Activated CD4-positive, alpha-beta memory T cell treated with anti-CD3 and anti-CD28 coated beads, Interleukin-2, amount 10 ng/mL, durations not matched to agents 7 days and 5 days (primary cell): ENCODE data around the gene MAGEB17. TPM values are rescaled to one million over a fixed set of nuclear protein-coding genes. Genes with fewer than 3 reads are reported as not detected.
A peak's percentile ranks its signal among the peaks of the same experiment; 100 is the strongest.

Experiments used
- CTCF ChIA-PET: fragments of 350-600 bp; sonication (Branson Sonifier 250); formaldehyde crosslinking; loops from one replicate; lab custom pipeline; 2021; ENCODE audit warnings: antibody characterized with exemption, inconsistent platforms; lab: Charles Lee
- POLR2A ChIA-PET: fragments of 350-600 bp; sonication (Branson Sonifier 250); formaldehyde crosslinking; loops from one replicate; lab custom pipeline; 2021; ENCODE audit warnings: antibody characterized with exemption; lab: Charles Lee
- DNase-seq: peaks from one replicate; pipeline ENCODE4 v3.0.0-alpha.2; 2020
- H3K27ac Mint-ChIP-seq: one replicate; pipeline ENCODE4 v1.8.0; 2021; ENCODE audit warnings: mild to moderate bottlenecking, mixed read lengths
- H3K27me3 Mint-ChIP-seq: one replicate; pipeline ENCODE4 v1.8.0; 2021; ENCODE audit warnings: mixed read lengths
- H3K36me3 Mint-ChIP-seq: one replicate; pipeline ENCODE4 v1.8.0; 2021; ENCODE audit warnings: low read depth, mixed read lengths
- H3K4me1 Mint-ChIP-seq: one replicate; pipeline ENCODE4 v1.8.0; 2021; ENCODE audit warnings: mixed read lengths
- H3K4me3 Mint-ChIP-seq: one replicate; pipeline ENCODE4 v1.8.0; 2021; ENCODE audit warnings: mild to moderate bottlenecking, mixed read lengths
- H3K9me3 Mint-ChIP-seq: one replicate; pipeline ENCODE4 v1.8.0; 2021; ENCODE audit warnings: mixed read lengths
- total RNA-seq, 2 experiments: library from RNA; stranded (reverse); gene quantifications; one replicate each; pipeline ENCODE4 v1.2.3, GENCODE V29; 2021

Gene MAGEB17, protein sequence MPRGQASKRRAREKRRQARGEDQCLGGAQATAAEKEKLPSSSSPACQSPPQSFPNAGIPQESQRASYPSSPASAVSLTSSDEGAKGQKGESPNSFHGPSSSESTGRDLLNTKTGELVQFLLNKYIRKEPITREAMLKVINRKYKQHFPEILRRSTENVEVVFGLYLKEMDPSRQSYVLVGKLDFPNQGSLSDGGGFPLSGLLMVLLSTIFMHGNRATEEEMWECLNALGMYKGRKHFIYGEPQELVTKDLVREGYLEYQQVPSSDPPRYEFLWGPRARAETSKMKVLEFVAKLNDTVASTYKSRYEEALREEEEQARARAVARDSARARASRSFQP
- total RNA-seq, result not detected

DNA sequence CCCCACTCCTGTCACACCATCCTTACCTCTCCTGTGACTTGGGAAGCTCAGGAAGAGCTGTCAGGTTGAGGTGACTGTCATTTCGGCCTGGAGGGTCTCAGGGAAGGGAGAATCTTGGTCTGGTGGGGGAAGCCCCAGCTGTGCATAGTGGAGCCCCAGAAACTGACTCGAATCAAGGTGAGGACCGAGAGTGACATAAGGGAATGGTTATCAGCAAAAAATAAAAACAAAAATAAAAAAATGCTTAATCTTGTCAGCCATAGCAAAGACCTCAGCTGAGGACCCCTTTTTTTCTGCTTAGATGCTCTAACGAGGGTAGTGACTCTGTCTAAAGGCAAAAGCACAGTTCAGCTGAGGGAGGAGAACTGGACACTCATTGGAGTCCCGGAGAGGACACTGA lies at the start of gene MAGEB17:
Gene MAGEB17, plus strand, starts transcription at position 301 of the 400 bp plus-strand sequence. CDS start 2,902 bp downstream, outside the sequence.
- Mint-ChIP-seq H3K36me3 (no peaks in the 10 kb centered on the region), H3K27me3 (no peaks in the 10 kb centered on the region), H3K4me1 (no peaks in the 10 kb centered on the region), H3K4me3 (no peak within 1 kb of the TSS), H3K27ac (no peak within 1 kb of the TSS), H3K9me3 (no peaks in the 10 kb centered on the region)
- DNase-seq, result no peak
- POLR2A ChIA-PET, result no interaction called here
- CTCF ChIA-PET, result no interaction called here

DNA sequence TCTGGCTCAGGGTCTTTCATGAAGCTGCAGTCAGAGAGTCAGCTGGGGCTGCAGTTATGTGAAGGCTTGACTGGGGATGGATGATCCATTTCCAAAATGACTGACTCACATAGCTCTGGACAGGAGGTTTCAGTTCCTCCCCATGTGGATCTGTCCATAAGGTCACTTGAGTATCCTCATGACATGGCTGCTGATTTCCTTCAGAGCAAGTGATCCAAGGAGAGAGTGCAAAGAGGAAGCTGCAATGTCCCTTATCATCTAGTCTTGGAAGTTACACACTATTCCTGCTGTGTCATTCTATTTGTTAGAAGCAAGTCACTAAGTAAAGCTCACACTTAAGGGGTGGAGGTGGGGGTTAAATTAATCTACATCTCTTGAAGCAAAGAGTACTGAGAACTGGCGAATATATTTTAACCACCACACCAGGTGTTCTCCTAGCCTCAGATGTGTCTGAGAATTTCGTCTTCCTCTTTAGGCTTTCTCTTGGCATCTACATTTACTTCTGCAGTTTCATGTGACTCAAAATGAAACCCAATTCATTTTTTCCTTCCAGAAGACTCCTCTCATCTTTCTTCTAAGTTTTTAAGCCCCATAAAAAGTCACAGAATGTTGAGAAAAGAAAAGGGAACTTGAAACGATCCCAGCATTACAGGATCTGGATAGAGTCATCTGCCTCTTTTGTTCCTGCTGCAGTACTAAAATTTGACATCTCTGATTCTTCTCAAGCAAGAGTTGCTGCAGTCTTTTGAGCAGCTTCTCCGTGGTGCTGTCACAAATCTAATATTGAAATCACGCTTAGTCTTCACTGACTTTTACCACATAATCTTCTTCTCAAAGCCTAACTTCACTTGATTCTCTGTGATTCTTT lies 47.7 kb upstream of the MAGEB17 start:
- H3K4me1 Mint-ChIP-seq, result peaks cover 17% of the 10 kb centered on the region
- DNase-seq, result no peak
- no peak overlapping the region for H3K4me3 Mint-ChIP-seq
- no peaks in the 10 kb centered on the region for H3K36me3 Mint-ChIP-seq
- no peaks in the 10 kb centered on the region for H3K9me3 Mint-ChIP-seq
- H3K27ac Mint-ChIP-seq, result no peak overlapping the region
- ChIA-PET CTCF (no interaction called here), POLR2A (no interaction called here)
- peaks cover 21% of the 10 kb centered on the region for H3K27me3 Mint-ChIP-seq

DNA sequence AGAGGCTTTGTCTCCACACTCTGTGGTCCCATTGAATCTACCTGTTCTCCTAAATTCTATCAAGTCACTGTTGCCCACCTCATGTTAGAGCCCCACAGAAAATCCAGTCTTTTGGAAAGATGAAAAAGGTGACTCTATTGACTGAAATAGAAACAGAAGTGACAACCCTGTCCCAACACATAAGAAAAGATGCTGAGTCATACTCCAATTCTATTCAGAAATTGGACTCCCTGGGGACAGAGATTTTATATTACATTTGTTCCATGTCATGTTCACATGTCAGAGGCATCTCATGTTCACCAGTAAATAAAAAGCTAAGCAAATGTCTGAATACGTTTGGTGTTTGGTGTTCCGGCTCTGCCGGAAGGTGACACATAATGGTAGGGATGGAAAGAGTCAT lies 46.9 kb upstream of the MAGEB17 start:
- Mint-ChIP-seq H3K36me3 (no peaks in the 10 kb centered on the region), H3K27ac (no peak overlapping the region), H3K27me3 (peaks cover 18% of the 10 kb centered on the region), H3K9me3 (no peaks in the 10 kb centered on the region), H3K4me1 (peaks cover 17% of the 10 kb centered on the region), H3K4me3 (no peak overlapping the region)
- POLR2A ChIA-PET, result no interaction called here
- DNase-seq, result no peak
- CTCF ChIA-PET, result interaction anchor here (1.0 kb wide), 1 partner anchor 17 kb away, joined by 5 read pairs; no protein-coding TSS in a partner anchor

DNA sequence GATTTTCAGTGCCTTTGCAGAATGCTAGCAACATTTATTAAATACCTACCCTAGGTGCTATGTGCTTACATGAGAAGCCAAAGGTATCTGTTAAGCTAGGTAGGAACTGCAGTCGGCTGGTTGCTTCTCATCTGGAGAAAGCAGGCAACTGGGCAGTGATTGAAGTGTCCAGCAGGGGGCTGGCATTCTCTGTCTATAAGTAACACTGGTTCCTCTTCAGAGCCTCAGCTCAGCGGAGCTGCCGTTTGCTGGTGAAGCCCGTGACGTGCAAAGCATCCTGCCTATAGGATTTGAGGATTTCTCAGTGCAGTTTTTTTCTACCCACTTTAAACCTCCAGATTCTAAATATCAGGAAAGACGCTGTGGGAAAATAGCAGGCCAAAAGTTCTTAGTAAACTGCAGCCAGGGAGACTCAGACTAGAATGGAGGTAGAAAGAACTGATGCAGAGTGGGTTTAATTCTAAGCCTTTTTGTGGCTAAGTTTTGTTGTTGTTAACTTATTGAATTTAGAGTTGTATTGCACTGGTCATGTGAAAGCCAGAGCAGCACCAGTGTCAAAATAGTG lies 44.0 kb upstream of the MAGEB17 start, which contains the start of gene GRPR:
Gene GRPR, plus strand, starts transcription at position 344 of the 565 bp plus-strand sequence. CDS start 389 bp downstream, outside the sequence.
- Mint-ChIP-seq H3K27ac (no peak within 1 kb of the TSS), H3K9me3 (no peaks in the 10 kb centered on the region), H3K36me3 (no peaks in the 10 kb centered on the region), H3K4me3 (no peak within 1 kb of the TSS), H3K27me3 (peaks cover 19% of the 10 kb centered on the region), H3K4me1 (peaks cover 17% of the 10 kb centered on the region)
- CTCF ChIA-PET, result no interaction called here
- peak; percentile 50 for DNase-seq
- POLR2A ChIA-PET, result no interaction called here

DNA sequence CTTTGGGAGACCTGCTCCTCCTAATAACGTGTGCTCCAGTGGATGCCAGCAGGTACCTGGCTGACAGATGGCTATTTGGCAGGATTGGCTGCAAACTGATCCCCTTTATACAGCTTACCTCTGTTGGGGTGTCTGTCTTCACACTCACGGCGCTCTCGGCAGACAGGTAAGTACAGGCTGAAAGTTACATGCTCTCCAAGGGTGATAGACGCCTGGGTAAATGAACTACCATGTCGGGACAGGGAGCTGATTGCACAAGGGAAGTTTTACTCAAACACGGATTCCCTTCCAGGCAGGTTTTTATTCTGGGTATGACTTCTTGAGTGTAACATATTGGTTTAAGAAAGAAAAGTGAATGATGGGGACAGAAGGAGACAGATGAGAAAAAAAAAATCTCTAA lies 43.1 kb upstream of the MAGEB17 start:
- ChIA-PET POLR2A (no interaction called here), CTCF (interaction anchor here (0.6 kb wide), 1 partner anchor 302 kb away, joined by 3 read pairs; no protein-coding TSS in a partner anchor)
- H3K27ac Mint-ChIP-seq, result no peak overlapping the region
- H3K9me3 Mint-ChIP-seq, result no peaks in the 10 kb centered on the region
- H3K27me3 Mint-ChIP-seq, result peaks cover 23% of the 10 kb centered on the region
- H3K36me3 Mint-ChIP-seq, result no peaks in the 10 kb centered on the region
- DNase-seq, result no peak
- H3K4me1 Mint-ChIP-seq, result peaks cover 15% of the 10 kb centered on the region
- no peak overlapping the region for H3K4me3 Mint-ChIP-seq

DNA sequence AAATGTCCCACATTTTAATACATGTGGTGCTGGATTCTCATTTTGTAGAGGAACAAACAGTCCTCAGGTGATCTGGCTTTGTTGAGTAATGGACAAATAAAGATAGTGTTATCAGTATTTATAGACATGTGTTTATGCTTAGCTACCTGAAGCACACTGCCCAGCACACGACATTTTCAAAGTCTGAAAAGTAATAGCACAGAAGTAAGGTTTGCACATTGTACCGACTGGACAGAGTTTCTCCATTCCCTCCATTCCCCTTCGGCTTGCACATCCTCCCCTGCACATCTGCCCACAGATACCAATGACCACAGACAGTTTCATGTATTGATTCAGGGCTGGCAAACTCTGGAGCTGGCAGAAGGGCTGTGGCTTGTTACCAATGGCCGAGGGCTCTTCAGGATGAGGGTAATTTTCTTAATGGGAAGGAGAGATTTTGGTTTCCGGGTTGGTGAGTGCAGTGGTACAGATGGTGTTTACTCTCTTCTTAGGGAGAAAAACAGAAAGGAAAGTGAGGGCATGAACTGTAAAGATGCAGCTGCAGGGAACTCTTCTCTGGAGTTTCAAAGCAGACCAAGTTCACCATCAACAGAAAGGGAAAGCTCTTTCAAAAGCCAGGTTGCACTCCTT lies 41.6 kb upstream of the MAGEB17 start:
- Mint-ChIP-seq H3K4me1 (peaks cover 1% of the 10 kb centered on the region), H3K27me3 (peaks cover 23% of the 10 kb centered on the region), H3K27ac (no peak overlapping the region), H3K36me3 (no peaks in the 10 kb centered on the region), H3K4me3 (no peak overlapping the region), H3K9me3 (no peaks in the 10 kb centered on the region)
- no peak for DNase-seq
- ChIA-PET POLR2A (no interaction called here), CTCF (no interaction called here)

DNA sequence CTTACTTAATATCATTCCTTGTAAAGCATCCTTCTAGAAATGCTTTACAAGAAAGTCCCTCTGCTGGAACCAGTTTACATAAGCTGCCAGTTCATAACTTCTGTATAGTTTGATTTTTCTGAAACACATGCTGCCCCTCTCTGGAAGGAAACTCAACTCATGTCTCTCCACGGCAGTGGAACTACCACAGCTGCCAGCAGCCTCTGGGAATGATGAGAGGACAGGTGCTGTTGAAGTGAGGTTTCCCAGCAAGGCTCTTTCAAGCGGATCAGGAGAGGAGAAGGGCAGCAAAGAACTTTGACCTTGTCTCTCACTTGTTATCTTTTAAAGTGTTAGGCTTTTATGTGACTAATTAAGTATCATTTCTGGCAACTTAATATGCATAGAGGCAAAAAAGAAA lies 36.6 kb upstream of the MAGEB17 start:
- ChIA-PET POLR2A (no interaction called here), CTCF (no interaction called here)
- H3K27me3 Mint-ChIP-seq, result peaks cover 16% of the 10 kb centered on the region
- H3K4me1 Mint-ChIP-seq, result no peaks in the 10 kb centered on the region
- no peak overlapping the region for H3K27ac Mint-ChIP-seq
- H3K36me3 Mint-ChIP-seq, result no peaks in the 10 kb centered on the region
- H3K4me3 Mint-ChIP-seq, result no peak overlapping the region
- no peak for DNase-seq
- no peaks in the 10 kb centered on the region for H3K9me3 Mint-ChIP-seq

DNA sequence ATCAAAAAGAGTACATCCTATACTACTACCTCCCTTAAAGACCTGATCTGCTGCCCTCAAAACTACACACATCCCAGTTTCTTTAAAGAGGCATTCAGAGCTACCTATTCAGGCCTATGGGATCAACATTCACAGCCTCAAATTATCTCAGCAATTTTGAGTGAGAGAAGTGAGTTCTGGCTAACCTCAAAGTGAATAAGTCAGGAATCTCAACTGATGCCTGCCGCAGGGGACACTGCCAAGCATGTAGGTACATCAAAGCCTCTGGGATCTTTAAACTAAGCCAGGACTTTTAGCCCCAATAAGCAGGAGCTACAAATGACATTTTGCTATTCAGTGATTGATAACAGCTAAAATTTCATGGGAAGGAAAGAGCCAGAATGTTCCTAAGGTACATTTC lies 32.3 kb upstream of the MAGEB17 start:
- H3K27me3 Mint-ChIP-seq, result peaks cover 9% of the 10 kb centered on the region
- CTCF ChIA-PET, result no interaction called here
- no peak overlapping the region for H3K4me3 Mint-ChIP-seq
- no peaks in the 10 kb centered on the region for H3K9me3 Mint-ChIP-seq
- no peak for DNase-seq
- H3K36me3 Mint-ChIP-seq, result no peaks in the 10 kb centered on the region
- POLR2A ChIA-PET, result no interaction called here
- H3K27ac Mint-ChIP-seq, result no peak overlapping the region
- H3K4me1 Mint-ChIP-seq, result no peaks in the 10 kb centered on the region

DNA sequence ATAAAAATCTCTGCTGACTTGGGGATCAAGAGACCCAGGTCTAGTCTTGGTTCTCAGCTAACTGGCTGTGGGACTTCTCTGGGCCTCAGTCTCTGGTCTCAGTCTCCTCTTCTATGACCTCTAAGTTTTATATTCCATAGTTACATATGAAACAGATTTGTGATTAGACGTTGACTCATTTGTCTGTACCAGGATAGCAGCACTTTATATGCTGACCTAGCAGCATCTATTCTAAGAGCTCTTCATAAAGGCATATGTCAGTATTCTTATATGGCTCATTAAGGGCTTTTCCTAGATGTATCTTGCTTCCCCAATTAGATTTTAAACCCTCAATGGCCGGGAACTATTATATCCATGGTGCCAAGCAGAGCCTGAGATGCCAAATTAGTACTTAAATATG lies 31.2 kb upstream of the MAGEB17 start:
- no peak overlapping the region for H3K27ac Mint-ChIP-seq
- no peaks in the 10 kb centered on the region for H3K9me3 Mint-ChIP-seq
- POLR2A ChIA-PET, result no interaction called here
- H3K36me3 Mint-ChIP-seq, result no peaks in the 10 kb centered on the region
- peaks cover 8% of the 10 kb centered on the region for H3K27me3 Mint-ChIP-seq
- DNase-seq, result no peak
- CTCF ChIA-PET, result no interaction called here
- H3K4me3 Mint-ChIP-seq, result no peak overlapping the region
- no peaks in the 10 kb centered on the region for H3K4me1 Mint-ChIP-seq

DNA sequence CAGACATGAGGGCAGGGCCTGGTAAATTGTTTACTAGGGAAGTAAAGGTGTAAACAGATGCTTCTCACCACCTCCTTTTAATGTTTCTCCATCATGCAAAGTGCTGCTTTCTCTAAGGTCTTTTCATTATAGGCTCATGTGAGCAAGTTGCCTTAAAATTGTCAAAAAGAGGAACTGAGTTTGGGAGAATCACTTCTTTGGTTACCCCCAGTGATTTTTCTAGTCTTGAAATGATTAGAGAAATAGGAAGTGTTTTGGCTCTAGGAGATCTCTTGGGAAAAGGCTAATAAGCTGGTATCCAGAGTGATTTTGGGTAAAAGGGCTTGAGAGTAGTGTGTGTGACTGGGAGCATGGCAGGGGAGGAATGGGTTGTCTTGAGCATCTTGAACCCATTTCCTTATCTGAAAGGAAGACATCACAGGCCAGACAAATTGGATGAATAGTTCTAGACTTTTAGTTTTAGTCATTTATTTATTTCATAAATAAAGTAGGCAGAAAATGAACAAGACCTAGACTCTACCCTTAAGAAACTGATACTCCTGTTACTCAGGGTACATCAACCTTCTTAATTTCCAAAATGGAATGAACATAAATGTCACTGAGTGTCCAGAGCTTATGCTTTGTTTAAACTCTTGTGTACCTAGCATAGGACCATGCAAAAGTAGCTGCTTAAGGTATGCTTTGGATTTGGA lies 29.7 kb upstream of the MAGEB17 start:
- no peaks in the 10 kb centered on the region for H3K4me1 Mint-ChIP-seq
- ChIA-PET CTCF (interaction anchor here (1.4 kb wide), 1 partner anchor 17 kb away, joined by 5 read pairs; no protein-coding TSS in a partner anchor), POLR2A (no interaction called here)
- no peak for DNase-seq
- H3K27ac Mint-ChIP-seq, result no peak overlapping the region
- peaks cover 8% of the 10 kb centered on the region for H3K27me3 Mint-ChIP-seq
- no peaks in the 10 kb centered on the region for H3K9me3 Mint-ChIP-seq
- no peak overlapping the region for H3K4me3 Mint-ChIP-seq
- H3K36me3 Mint-ChIP-seq, result no peaks in the 10 kb centered on the region

DNA sequence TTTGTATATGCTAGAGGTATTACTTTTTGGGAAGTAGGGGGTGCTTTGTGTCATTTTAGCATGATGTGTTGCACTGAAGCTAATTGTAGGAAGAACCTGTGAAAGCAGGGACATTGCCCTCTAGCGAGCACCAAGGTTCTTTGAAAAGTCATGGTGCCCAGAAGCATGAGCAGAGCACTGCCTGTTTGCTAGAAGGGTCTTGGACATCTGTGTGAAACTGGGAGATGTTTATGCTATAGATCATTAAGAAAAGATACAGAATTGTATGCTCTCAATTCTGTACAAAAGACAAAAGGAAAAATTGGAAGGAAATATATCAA lies 29.2 kb upstream of the MAGEB17 start:
- Mint-ChIP-seq H3K27ac (no peak overlapping the region), H3K9me3 (no peaks in the 10 kb centered on the region), H3K36me3 (no peaks in the 10 kb centered on the region), H3K4me1 (no peaks in the 10 kb centered on the region), H3K27me3 (peaks cover 8% of the 10 kb centered on the region), H3K4me3 (no peak overlapping the region)
- POLR2A ChIA-PET, result no interaction called here
- no peak for DNase-seq
- CTCF ChIA-PET, result interaction anchor here (1.4 kb wide), 1 partner anchor 17 kb away, joined by 5 read pairs; no protein-coding TSS in a partner anchor

DNA sequence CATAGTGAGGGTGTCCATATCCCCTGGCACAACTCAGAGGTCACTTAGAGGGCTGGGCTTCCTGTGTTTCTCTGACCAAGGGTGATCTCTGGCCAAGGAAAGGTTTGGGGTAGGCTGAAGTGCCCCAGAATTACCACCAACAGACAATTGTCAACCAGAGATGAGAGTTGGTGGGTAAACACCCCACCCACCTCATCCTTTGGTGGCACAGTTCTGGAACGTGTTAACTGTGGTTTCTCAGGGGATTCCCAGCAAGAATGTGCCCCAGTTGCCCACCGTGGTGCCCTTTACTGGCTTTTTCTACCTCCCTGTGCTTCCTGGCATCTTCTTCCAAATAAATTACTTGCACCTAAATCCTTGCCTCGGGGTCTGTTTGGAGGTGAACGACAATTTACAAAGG lies 26.8 kb upstream of the MAGEB17 start:
- Mint-ChIP-seq H3K4me3 (no peak overlapping the region), H3K36me3 (no peaks in the 10 kb centered on the region), H3K27me3 (peaks cover 2% of the 10 kb centered on the region), H3K9me3 (no peaks in the 10 kb centered on the region), H3K4me1 (no peaks in the 10 kb centered on the region), H3K27ac (no peak overlapping the region)
- ChIA-PET POLR2A (no interaction called here), CTCF (no interaction called here)
- DNase-seq, result no peak
